Measurements from ENCODE around the gene CENPP.
A peak's percentile ranks its signal among the peaks of the same experiment; 100 is the strongest.

CENPP gene

DNA sequence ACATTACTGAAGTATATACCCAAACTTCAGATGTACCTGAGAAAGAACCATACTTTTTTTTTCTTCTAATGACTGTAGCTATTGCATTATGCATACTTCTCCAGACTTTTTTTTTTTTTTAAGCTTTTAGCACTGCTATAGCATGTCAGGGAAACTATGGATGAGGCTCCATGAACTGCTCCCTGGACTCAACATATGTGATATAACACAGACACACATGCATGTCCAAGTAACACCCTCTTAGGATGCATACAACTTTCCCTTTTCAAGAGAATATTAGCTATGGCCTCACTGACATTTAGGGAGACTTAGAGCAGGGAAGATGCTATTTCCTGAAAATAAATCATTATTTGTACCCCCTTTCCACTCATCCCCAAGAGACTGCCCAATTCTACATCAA is 157.1 kb downstream of the CENPP start:
- Histone ChIP-seq H3K4me1 (ENCODE audit: control insufficient read depth in 1 of 2, insufficient read depth in 2 of 2, low read length in 2 of 2) (peaks cover 9 to 35% of the 10 kb centered on the region in 2 donors), H3K4me3 (ENCODE audit: low read depth in 1 of 2, low read length in 2 of 2) (no peak overlapping the region), H3K27ac (ENCODE audit: low read length) (no peak overlapping the region), H3K36me3 (ENCODE audit: control insufficient read depth in 1 of 2, insufficient read depth in 2 of 2, low read length in 2 of 2) (no peaks in the 10 kb centered on the region), H3K27me3 (ENCODE audit: low read depth, low read length) (no peaks in the 10 kb centered on the region), H3K9me3 (ENCODE audit: control insufficient read depth in 1 of 2, low read length in 2 of 2) (no peaks in the 10 kb centered on the region)

DNA sequence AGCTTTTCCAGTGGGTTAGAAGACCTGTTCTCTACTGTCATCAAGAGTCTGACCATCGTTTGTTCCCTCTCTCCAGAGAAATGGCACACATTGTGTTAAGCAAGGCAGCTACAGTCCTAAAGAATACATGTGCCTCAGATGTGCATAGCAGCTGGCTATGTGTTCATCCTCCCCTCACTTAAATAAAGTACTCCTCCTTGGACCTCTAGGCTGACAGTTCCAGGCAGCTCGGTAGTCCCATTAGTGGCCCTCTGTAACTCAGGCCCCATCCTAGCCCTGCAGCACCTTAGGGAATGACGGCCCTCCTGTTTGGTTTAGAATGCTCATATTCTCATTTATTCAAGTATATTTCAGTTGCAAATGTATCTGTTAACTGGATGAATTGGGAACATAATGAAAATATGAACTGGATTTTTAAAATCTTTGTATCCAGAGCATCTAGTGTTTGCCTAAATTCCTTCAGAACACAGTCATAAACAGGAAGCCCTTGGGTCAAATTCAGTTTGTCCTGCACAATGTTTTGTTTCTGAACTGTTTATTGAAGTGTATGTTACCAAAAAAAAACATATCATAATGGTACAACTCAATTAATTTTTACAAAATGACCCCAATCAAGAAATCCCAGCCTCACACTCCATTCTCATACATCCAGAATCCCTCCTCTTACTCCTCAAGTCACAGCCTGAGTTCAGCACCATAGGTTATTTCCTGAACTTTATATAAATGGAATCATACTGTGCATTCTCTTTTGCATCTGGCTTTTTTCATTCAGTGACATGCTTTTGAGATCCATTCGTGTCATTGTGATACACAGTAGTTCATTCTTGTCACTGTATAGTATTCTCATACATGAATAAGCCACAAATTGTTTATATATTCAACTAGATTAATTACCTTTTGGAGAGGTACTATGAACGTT is 158.1 kb downstream of the CENPP start:
- Histone ChIP-seq H3K4me1 (ENCODE audit: control insufficient read depth in 1 of 2, insufficient read depth in 2 of 2, low read length in 2 of 2) (peaks cover 9 to 33% of the 10 kb centered on the region in 2 donors), H3K27ac (ENCODE audit: low read length) (no peak overlapping the region), H3K4me3 (ENCODE audit: low read depth in 1 of 2, low read length in 2 of 2) (no peak overlapping the region), H3K9me3 (ENCODE audit: control insufficient read depth in 1 of 2, low read length in 2 of 2) (no peaks in the 10 kb centered on the region), H3K36me3 (ENCODE audit: control insufficient read depth in 1 of 2, insufficient read depth in 2 of 2, low read length in 2 of 2) (no peaks in the 10 kb centered on the region), H3K27me3 (ENCODE audit: low read depth, low read length) (no peaks in the 10 kb centered on the region)

DNA sequence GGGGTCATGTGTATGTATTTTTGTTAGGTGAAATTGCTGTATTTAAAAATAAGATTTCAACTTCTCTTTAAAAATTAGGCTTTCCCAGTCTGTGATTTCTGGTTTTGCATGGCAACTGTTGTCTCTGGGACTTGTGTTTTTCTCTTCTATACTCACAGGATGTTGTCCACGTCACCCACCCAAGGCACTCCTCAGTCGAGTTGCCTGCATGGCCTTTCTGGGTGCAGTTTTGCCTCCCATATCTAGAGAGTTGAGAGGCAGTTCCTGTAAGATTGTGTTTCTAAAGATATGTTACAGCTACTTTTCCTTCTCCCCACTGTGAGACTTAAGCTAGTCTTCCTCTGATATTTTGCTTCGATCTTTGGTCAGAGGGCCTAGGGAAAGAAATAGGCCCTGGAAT is 158.8 kb downstream of the CENPP start:
- H3K4me3 ChIP-seq (ENCODE audit: low read depth in 1 of 2, low read length in 2 of 2) = no peak overlapping the region
- no peaks in the 10 kb centered on the region for H3K36me3 ChIP-seq (ENCODE audit: control insufficient read depth in 1 of 2, insufficient read depth in 2 of 2, low read length in 2 of 2)
- H3K27ac ChIP-seq (ENCODE audit: low read length) = no peak overlapping the region
- H3K4me1 ChIP-seq (ENCODE audit: control insufficient read depth in 1 of 2, insufficient read depth in 2 of 2, low read length in 2 of 2) = peaks cover 5 to 29% of the 10 kb centered on the region in 2 donors
- H3K9me3 ChIP-seq (ENCODE audit: control insufficient read depth in 1 of 2, low read length in 2 of 2) = no peaks in the 10 kb centered on the region
- H3K27me3 ChIP-seq (ENCODE audit: low read depth, low read length) = no peaks in the 10 kb centered on the region

DNA sequence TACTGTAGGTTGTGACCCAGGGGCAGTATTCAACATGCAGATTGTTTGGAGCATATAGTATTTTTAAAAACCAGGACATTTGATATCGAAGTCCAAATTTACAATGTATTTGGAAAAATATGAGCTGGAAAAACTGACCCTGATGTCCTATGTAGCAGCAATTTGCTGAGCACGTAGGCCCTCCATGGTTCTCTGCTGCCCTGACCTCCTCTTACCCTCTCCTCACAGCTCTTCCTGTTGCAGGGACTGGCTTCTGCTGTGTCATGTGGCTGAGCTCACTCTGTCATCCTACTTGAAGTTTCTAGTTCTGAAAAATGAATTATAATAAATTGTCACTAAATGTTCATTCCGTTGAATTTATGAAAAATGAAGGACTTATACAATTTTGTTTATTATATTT is 160.6 kb downstream of the CENPP start:
- Histone ChIP-seq H3K4me3 (ENCODE audit: low read depth in 1 of 2, low read length in 2 of 2) (no peak overlapping the region), H3K27me3 (ENCODE audit: low read depth, low read length) (no peaks in the 10 kb centered on the region), H3K27ac (ENCODE audit: low read length) (no peak overlapping the region), H3K36me3 (ENCODE audit: control insufficient read depth in 1 of 2, insufficient read depth in 2 of 2, low read length in 2 of 2) (no peaks in the 10 kb centered on the region), H3K4me1 (ENCODE audit: control insufficient read depth in 1 of 2, insufficient read depth in 2 of 2, low read length in 2 of 2) (peaks cover 3 to 27% of the 10 kb centered on the region in 2 donors), H3K9me3 (ENCODE audit: control insufficient read depth in 1 of 2, low read length in 2 of 2) (no peaks in the 10 kb centered on the region)

DNA sequence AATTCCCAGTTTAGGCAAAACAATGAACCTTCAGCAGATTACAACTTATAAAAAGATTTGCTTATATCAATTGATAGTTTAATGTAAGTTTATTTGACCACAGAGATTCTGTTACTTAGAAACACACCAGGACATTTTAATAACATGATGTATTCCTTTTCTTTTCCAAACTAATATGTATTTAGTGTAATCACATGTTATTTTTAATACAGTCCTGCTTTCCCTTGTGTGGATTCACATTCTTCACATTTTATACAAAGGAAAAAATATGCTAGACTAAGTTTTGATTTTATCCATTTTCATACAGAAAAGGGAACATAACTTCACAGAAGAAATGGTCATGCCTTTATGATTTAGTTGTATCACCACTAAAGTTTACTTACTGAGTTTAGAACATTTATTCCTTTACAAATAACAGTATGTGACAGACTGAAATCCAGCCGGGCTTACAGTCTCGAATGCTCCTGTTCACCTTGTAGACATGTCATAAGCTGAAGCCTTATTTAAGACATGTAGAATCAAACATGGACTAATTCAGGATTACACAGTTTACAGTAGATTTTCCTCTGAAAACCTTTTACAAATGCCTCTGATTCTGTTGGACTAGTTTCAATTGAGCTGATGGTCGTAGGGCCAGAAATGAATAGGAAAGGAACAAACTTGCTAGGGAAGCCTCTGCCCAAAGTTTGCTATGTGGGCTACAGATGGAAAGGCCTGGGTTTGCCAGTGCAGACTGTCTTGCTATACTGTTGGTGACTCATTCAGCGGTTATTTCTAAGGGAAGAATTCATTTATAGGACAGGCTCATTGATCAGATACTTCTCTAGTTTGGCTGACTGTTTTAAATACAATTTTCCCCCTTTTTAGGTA is 163.2 kb downstream of the CENPP start:
- Histone ChIP-seq H3K27me3 (ENCODE audit: low read depth, low read length) (no peaks in the 10 kb centered on the region), H3K4me3 (ENCODE audit: low read depth in 1 of 2, low read length in 2 of 2) (no peak overlapping the region), H3K4me1 (ENCODE audit: control insufficient read depth in 1 of 2, insufficient read depth in 2 of 2, low read length in 2 of 2) (peaks cover 3 to 27% of the 10 kb centered on the region in 2 donors), H3K27ac (ENCODE audit: low read length) (peak overlapping the region; percentile 68), H3K36me3 (ENCODE audit: control insufficient read depth in 1 of 2, insufficient read depth in 2 of 2, low read length in 2 of 2) (no peaks in the 10 kb centered on the region), H3K9me3 (ENCODE audit: control insufficient read depth in 1 of 2, low read length in 2 of 2) (no peaks in the 10 kb centered on the region)

DNA sequence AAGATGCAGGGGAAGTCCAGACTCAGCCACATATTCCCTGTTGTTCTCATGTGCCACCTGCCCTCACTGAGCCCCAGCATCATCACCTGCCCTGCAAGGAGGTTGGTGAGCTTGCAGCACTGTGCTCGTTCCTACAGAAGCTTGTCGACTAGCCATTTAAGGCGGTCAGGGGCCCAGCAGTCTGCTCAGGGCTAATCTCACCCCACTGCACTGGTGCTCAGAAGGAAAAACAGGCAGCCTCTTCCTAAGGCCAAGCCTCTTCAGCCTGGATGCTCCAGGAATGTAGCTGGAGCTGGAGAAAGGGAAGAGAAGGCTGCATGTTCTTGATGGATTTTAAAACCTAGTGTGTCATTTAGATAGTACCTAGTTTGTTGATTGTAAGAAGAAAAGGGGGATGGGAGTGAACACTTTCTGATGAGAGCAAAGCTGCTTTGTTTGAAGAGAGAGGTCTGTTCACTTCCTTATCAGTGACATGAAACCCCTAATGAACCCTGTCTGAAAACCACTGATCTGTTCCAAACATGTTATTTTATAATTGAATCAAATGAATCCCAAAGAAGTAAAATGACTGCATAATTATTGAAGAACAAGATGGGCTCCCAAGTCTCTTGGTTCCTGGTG is 167.1 kb downstream of the CENPP start:
- no peak overlapping the region for H3K4me3 ChIP-seq (ENCODE audit: low read depth in 1 of 2, low read length in 2 of 2)
- peaks cover 0 to 26% of the 10 kb centered on the region in 2 donors for H3K4me1 ChIP-seq (ENCODE audit: control insufficient read depth in 1 of 2, insufficient read depth in 2 of 2, low read length in 2 of 2)
- H3K27ac ChIP-seq (ENCODE audit: low read length) = peak overlapping the region; percentile 27
- H3K36me3 ChIP-seq (ENCODE audit: control insufficient read depth in 1 of 2, insufficient read depth in 2 of 2, low read length in 2 of 2) = no peaks in the 10 kb centered on the region
- no peaks in the 10 kb centered on the region for H3K27me3 ChIP-seq (ENCODE audit: low read depth, low read length)
- no peaks in the 10 kb centered on the region for H3K9me3 ChIP-seq (ENCODE audit: control insufficient read depth in 1 of 2, low read length in 2 of 2)

DNA sequence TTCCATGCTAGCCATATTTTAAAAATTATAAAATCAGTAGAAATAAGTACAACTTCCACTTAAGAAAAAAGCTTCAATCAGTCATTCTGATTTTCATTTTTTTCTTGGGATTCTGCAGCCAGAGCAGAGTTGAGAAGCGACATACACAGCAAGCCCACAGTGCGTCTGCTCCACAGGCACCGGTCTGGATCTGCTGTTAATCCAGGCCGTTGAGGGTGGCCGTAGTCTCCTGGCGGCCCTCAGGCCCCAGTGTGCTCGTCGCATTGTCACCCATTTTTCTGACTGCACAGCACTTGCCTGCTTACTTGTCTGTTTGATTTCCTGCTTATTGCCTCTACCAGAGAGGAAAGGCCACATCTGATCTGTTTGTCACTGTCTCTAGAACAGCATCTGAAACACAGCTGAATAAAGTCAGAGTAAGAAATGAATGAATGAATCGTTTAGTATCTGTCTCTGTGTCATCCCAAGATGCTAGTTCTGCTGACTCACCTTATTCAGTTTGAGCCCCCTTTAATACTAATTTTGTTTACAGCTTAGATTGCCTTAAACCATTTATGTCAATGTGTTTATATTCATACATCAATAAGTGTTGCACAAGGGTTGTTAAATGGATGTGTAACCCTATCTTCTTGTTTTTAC is 168.1 kb downstream of the CENPP start:
- H3K36me3 ChIP-seq (ENCODE audit: control insufficient read depth in 1 of 2, insufficient read depth in 2 of 2, low read length in 2 of 2) = no peaks in the 10 kb centered on the region
- H3K27ac ChIP-seq (ENCODE audit: low read length) = no peak overlapping the region
- peaks cover 0 to 26% of the 10 kb centered on the region in 2 donors for H3K4me1 ChIP-seq (ENCODE audit: control insufficient read depth in 1 of 2, insufficient read depth in 2 of 2, low read length in 2 of 2)
- no peaks in the 10 kb centered on the region for H3K27me3 ChIP-seq (ENCODE audit: low read depth, low read length)
- no peak overlapping the region for H3K4me3 ChIP-seq (ENCODE audit: low read depth in 1 of 2, low read length in 2 of 2)
- H3K9me3 ChIP-seq (ENCODE audit: control insufficient read depth in 1 of 2, low read length in 2 of 2) = no peaks in the 10 kb centered on the region

DNA sequence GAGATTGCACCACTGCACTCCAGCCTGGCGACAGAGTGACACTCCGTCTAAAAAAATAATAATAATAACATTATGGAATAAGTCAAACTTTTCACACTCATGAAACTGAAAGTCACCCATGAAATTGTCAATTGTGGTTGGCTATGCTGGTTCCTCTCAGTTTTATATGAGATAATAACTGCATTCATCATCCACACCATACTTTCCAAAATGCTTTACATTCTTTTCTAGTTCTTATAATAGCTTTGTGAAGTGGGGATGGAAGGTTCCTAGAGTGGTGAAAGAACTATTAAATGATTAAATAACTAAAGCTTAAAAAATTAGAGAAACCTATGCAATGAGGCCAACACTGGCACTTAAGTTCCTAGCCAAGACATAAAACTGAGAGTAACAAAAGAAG is 169.1 kb downstream of the CENPP start:
- H3K4me1 ChIP-seq (ENCODE audit: control insufficient read depth in 1 of 2, insufficient read depth in 2 of 2, low read length in 2 of 2) = peaks cover 0 to 20% of the 10 kb centered on the region in 2 donors
- H3K36me3 ChIP-seq (ENCODE audit: control insufficient read depth in 1 of 2, insufficient read depth in 2 of 2, low read length in 2 of 2) = no peaks in the 10 kb centered on the region
- H3K27me3 ChIP-seq (ENCODE audit: low read depth, low read length) = no peaks in the 10 kb centered on the region
- H3K9me3 ChIP-seq (ENCODE audit: control insufficient read depth in 1 of 2, low read length in 2 of 2) = no peaks in the 10 kb centered on the region
- no peak overlapping the region for H3K27ac ChIP-seq (ENCODE audit: low read length)
- H3K4me3 ChIP-seq (ENCODE audit: low read depth in 1 of 2, low read length in 2 of 2) = no peak overlapping the region

DNA sequence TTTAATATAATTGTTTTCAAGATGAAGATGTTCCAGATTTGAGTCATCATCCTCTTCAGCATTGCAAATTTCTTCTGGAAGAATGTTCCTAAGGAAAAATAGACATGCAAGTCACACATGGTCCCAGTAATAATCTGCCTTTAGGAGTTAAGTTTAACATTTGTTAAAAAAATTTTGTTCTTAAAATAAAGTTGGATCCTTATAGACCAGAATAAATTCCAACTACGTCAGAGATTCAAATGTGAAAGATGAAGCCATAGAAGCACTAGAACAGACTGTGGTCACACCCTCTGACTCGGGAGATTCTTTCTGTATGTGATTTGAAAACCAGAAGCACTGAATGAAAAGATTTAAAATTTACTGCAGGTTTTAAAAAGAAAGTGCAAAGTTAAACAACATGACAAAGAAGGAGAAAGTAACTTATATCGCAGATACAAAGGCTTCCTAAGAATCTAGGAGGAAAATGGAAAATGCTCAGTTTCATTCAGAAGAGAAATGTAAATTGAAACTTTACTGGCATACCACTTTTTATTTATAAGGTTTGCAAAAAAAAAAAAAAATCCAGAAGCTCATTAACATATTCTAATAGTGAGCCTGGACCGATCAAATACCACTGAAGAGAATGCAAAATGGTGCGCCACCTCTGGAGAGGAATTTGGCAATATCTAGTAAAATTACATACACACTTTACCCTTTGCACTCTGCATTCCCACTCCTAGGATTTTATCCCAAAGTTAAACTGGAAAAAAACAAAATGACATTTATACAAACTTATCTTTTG is 170.8 kb downstream of the CENPP start:
- Histone ChIP-seq H3K4me3 (ENCODE audit: low read depth in 1 of 2, low read length in 2 of 2) (no peak overlapping the region), H3K36me3 (ENCODE audit: control insufficient read depth in 1 of 2, insufficient read depth in 2 of 2, low read length in 2 of 2) (no peaks in the 10 kb centered on the region), H3K27ac (ENCODE audit: low read length) (no peak overlapping the region), H3K27me3 (ENCODE audit: low read depth, low read length) (no peaks in the 10 kb centered on the region), H3K9me3 (ENCODE audit: control insufficient read depth in 1 of 2, low read length in 2 of 2) (no peaks in the 10 kb centered on the region), H3K4me1 (ENCODE audit: control insufficient read depth in 1 of 2, insufficient read depth in 2 of 2, low read length in 2 of 2) (peaks cover 0 to 25% of the 10 kb centered on the region in 2 donors)

DNA sequence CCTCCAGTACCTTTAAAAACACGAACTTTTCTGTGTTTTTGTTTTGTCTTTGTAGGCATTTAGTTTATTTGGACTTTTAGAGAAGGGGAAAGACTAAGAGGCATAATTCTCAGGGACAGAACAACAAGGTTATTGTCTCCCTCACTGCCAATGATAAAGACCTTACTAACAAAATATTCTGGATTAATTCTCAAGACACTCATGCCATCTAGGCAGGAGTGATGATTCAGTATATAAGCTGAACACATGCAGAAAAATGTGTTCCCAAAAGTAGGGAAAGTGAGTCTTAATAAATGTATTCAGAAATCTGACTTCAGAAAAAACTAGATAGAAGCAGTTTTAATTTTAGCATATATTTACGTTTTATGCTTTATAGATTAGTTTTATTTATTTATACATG is 173.9 kb downstream of the CENPP start:
- Histone ChIP-seq H3K4me1 (ENCODE audit: control insufficient read depth in 1 of 2, insufficient read depth in 2 of 2, low read length in 2 of 2) (peaks cover 0 to 22% of the 10 kb centered on the region in 2 donors), H3K36me3 (ENCODE audit: control insufficient read depth in 1 of 2, insufficient read depth in 2 of 2, low read length in 2 of 2) (no peaks in the 10 kb centered on the region), H3K27me3 (ENCODE audit: low read depth, low read length) (no peaks in the 10 kb centered on the region), H3K27ac (ENCODE audit: low read length) (no peak overlapping the region), H3K4me3 (ENCODE audit: low read depth in 1 of 2, low read length in 2 of 2) (no peak overlapping the region), H3K9me3 (ENCODE audit: control insufficient read depth in 1 of 2, low read length in 2 of 2) (no peaks in the 10 kb centered on the region)
